Uterus (tissue), 4 donors: ENCODE data around the gene GPR156. TPM values are rescaled to one million over a fixed set of nuclear protein-coding genes. Genes with fewer than 3 reads are reported as not detected.

Experiments
- DNase-seq, 2 donors: peaks; one replicate each; pipeline ENCODE4 v3.0.0-alpha.2; 2019 to 2020
- H3K27ac ChIP-seq, 2 donors: fragments of 200-600 bp; sonication (generic); 1 replicate in 1 of 2; 2 replicates in 1 of 2; pipeline ENCODE4 v1.5.1; 2016 to 2018
- H3K27me3 ChIP-seq, 2 donors: fragments of 200-600 bp; sonication (generic); one replicate each; pipeline ENCODE4 v1.5.1; 2018 to 2019; ENCODE audit warnings: control low read depth in 1 of 2
- H3K36me3 ChIP-seq, 2 donors: fragments of 200-600 bp; sonication (generic); one replicate each; pipeline ENCODE4 v1.5.1; 2019; ENCODE audit warnings: control low read depth in 1 of 2
- H3K4me1 ChIP-seq, 2 donors: fragments of 200-600 bp; sonication (generic); one replicate each; pipeline ENCODE4 v1.5.1; 2018 to 2019; ENCODE audit warnings: control low read depth in 1 of 2
- H3K4me3 ChIP-seq, 2 donors: fragments of 200-600 bp; sonication (generic); 1 replicate in 1 of 2; 2 replicates in 1 of 2; pipeline ENCODE4 v1.5.1; 2018 to 2019; ENCODE audit warnings: mild to moderate bottlenecking in 1 of 2
- H3K9me3 ChIP-seq, 2 donors: fragments of 200-600 bp; sonication (generic); one replicate each; pipeline ENCODE4 v1.5.1; 2019; ENCODE audit warnings: control low read depth in 1 of 2
- POLR2A ChIP-seq, 2 donors: fragments of 450-650 bp; IDR thresholded peaks; one replicate each; pipeline ENCODE4 v1.6.1; 2016; ENCODE audit warnings: antibody characterized with exemption in 2 of 2, mild to moderate bottlenecking in 1 of 2, moderate library complexity in 1 of 2
- intact Hi-C: fragments of 100-400 bp; cut with DNase I; formaldehyde crosslinking; loops from one replicate; pipeline ENCODE4 v1.15.1; 2023; ENCODE audit warnings: low total_unique reads
- total RNA-seq, 4 donors: library from RNA; depleted of rRNA in 3 of 4; stranded (reverse); fragments of >200 nt in 3 of 4; gene quantifications; one replicate each; pipeline versions ENCODE4 v1.1.0 to v1.2.4, GENCODE V29; 2014 to 2023
- TF ChIP-seq, protein P1 (sequence below), 4 experiments: fragments of 200-600 bp in 2 of 4; fragments of 450-650 bp in 2 of 4; sonication (generic) in 2 of 4; IDR thresholded peaks; one replicate each; pipeline ENCODE4 v1.5.1; 2016 to 2019; ENCODE audit warnings: antibody characterized with exemption in 4 of 4, mild to moderate bottlenecking in 2 of 4, moderate library complexity in 1 of 4
- donor health status: DM: yes; HTN: yes; CAD: no.

Gene GPR156
- total RNA-seq, 4 donors from 2014 or later, result 0.59 to 5.3 (median 1.9) TPM; not detected in 1

DNA sequence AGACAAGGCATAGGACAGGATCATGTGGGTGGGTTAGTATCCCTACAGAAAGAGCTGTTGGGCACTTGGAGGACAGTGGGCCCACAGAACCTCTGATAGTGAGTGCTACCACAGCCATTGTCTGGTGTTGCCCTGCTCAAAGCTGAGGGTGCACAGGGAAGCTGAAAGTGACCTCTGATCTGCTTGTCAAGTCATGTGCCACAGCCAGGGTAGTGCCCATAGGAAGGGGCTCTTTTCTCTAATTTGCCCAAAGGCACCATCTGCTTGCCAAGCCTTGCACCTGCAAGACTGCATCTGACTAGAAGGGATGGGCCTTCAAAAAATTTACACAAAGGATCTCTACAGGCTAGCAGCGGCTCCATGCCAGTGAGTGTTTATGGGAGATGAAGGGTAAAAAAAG, 103.4 kb downstream of the GPR156 start:
- intact Hi-C loops, result no loop called here

GRCh38 chr3:120180731-120181412, 104.2 kb downstream of the GPR156 start:
- TF ChIP-seq POLR2A (IDR thresholded peaks at IDR 0.05), result no peak
- TF ChIP-seq, protein P1, sequence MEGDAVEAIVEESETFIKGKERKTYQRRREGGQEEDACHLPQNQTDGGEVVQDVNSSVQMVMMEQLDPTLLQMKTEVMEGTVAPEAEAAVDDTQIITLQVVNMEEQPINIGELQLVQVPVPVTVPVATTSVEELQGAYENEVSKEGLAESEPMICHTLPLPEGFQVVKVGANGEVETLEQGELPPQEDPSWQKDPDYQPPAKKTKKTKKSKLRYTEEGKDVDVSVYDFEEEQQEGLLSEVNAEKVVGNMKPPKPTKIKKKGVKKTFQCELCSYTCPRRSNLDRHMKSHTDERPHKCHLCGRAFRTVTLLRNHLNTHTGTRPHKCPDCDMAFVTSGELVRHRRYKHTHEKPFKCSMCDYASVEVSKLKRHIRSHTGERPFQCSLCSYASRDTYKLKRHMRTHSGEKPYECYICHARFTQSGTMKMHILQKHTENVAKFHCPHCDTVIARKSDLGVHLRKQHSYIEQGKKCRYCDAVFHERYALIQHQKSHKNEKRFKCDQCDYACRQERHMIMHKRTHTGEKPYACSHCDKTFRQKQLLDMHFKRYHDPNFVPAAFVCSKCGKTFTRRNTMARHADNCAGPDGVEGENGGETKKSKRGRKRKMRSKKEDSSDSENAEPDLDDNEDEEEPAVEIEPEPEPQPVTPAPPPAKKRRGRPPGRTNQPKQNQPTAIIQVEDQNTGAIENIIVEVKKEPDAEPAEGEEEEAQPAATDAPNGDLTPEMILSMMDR (IDR thresholded peaks at IDR 0.05), result no peak
- Histone ChIP-seq H3K9me3 (no peaks in the 10 kb centered on the region), H3K4me3 (no peak overlapping the region), H3K27me3 (no peaks in the 10 kb centered on the region), H3K36me3 (no peaks in the 10 kb centered on the region), H3K27ac (no peak overlapping the region), H3K4me1 (no peaks in the 10 kb centered on the region)
- no peak for DNase-seq
- intact Hi-C loops, result no loop called here

More for the DNA sequence above, 103.4 kb downstream of the GPR156 start:
- no peaks in the 10 kb centered on the region for H3K27me3 ChIP-seq
- no peaks in the 10 kb centered on the region for H3K36me3 ChIP-seq
- no peak for DNase-seq
- TF ChIP-seq POLR2A (IDR thresholded peaks at IDR 0.05), result no peak
- TF ChIP-seq, protein P1 (IDR thresholded peaks at IDR 0.05), result no peak
- no peaks in the 10 kb centered on the region for H3K4me1 ChIP-seq
- H3K4me3 ChIP-seq, result no peak overlapping the region
- H3K27ac ChIP-seq, result no peak overlapping the region
- no peaks in the 10 kb centered on the region for H3K9me3 ChIP-seq

DNA sequence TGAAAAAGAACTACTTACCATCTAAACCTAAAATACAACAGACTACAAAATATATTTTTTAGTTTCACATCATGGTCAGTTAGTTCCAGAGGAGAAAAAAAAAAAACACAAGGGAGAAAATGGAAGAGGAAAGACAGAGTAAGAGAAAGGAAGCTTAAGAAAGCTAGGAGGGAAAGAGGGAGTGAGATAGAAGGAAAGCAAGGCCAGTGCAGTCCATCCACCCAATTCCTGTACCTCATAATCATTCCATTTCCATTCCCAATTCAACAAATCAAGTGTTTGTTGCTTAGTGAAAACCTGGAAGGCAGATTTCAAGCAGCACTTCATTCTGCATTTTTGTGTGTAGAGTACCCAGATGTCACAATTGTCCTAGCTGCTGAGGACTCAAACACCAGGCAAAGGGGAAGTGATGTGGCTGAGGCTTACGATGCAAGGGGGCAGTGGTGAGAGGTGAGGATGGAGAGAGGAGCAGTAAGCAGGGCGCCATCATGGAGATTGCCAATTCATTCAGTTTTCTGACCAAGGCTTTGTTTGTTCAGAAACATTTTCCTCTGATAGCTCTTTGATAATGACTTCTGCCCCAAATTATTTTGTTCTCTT, 107.2 kb downstream of the GPR156 start:
- intact Hi-C loops, result no loop called here
- H3K9me3 ChIP-seq, result no peaks in the 10 kb centered on the region
- no peaks in the 10 kb centered on the region for H3K36me3 ChIP-seq
- no peak overlapping the region for H3K27ac ChIP-seq
- no peaks in the 10 kb centered on the region for H3K27me3 ChIP-seq
- no peak overlapping the region for H3K4me3 ChIP-seq
- DNase-seq, result no peak
- TF ChIP-seq POLR2A (IDR thresholded peaks at IDR 0.05), result no peak
- TF ChIP-seq, protein P1 (IDR thresholded peaks at IDR 0.05), result no peak
- H3K4me1 ChIP-seq, result no peaks in the 10 kb centered on the region

- H3K27ac ChIP-seq, result no peak overlapping the region
- intact Hi-C loops, result no loop called here
- no peak overlapping the region for H3K4me3 ChIP-seq
- H3K4me1 ChIP-seq, result no peaks in the 10 kb centered on the region
- no peaks in the 10 kb centered on the region for H3K9me3 ChIP-seq
- H3K27me3 ChIP-seq, result no peaks in the 10 kb centered on the region
- peak in 1 of 2 donors; percentile 21 for DNase-seq
- TF ChIP-seq POLR2A (IDR thresholded peaks at IDR 0.05), result no peak
- TF ChIP-seq, protein P1 (IDR thresholded peaks at IDR 0.05), result no peak
- no peaks in the 10 kb centered on the region for H3K36me3 ChIP-seq
These were observed 107.9 kb downstream of the GPR156 start for GRCh38 chr3:120177151-120177550.

- no peaks in the 10 kb centered on the region for H3K9me3 ChIP-seq
- no peak overlapping the region for H3K27ac ChIP-seq
- TF ChIP-seq, protein P1 (IDR thresholded peaks at IDR 0.05), result no peak
- TF ChIP-seq POLR2A (IDR thresholded peaks at IDR 0.05), result no peak
- H3K4me1 ChIP-seq, result no peaks in the 10 kb centered on the region
- no peaks in the 10 kb centered on the region for H3K27me3 ChIP-seq
- intact Hi-C loops, result no loop called here
- H3K36me3 ChIP-seq, result no peaks in the 10 kb centered on the region
- H3K4me3 ChIP-seq, result no peak overlapping the region
- DNase-seq, result no peak
These were observed 110.0 kb downstream of the GPR156 start for GRCh38 chr3:120174811-120175539.
